ENCODE measurements around the gene HLX.

HLX gene

GRCh38 chr1:220882061-220882891 is 3.0 kb downstream of the HLX start:
- DNase-seq (ENCODE audit: low spot score): no peak

GRCh38 chr1:220884109-220884980 is 5.1 kb downstream of the HLX start:
- no peak for DNase-seq (ENCODE audit: low spot score)

GRCh38 chr1:220884981-220885918 is 6.0 kb downstream of the HLX start:
- DNase-seq (ENCODE audit: low spot score): no peak

DNA sequence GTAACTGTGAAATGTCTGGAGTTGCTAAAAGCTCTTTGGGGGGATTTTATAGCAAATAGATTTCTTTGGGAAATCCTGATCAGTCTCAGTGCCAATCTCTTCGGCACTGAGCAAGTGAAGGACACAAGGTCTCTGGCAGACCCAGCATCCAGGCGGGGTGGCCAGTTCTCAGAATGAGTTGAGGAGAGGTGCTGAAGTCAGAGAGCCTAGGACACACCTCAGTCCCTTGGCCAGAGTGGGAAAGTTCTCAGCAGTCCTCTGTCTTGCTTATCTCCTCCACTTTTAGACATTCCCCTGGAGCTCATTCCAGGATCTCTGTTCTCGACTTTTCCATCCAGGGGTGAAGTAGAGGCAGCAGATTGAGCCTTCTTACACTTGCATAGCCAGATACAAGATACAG is 6.7 kb downstream of the HLX start:
- DNase-seq (ENCODE audit: low spot score): no peak

DNA sequence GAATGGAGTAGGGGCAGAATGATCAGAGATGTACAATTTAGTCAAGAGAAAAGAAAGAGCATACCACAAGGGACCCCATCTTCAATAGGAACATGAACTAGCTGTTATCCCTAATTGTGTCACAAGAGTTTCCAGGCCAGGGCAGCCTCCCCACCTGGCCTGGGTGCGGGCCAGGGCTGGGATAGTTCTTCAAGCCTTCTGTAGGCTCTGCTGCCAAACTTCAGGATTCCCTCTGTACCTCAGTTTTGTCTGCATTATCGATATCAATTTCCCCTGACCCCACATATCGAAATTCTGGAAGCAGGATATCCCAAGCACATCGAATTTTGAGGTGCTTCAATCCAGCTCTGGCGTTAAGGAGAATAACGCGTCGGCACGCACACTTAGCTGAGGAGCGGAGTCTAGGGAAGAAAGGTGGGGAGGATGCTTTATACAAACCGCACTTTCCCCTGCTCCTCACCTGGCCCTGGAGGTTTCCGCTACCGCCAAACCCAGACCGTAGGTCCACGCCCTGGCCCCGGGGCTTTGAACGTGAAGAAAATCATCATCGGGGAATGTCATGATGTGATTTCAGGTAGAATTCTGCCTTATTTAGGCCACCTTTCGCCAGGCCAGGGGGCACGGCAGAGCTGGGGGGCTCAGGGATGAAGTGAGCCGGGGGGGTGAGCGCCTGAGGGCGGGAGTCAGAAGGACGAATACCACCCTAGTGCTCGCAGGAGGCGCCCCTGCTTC is 7.4 kb downstream of the HLX start:
- DNase-seq (ENCODE audit: low spot score): no peak

DNA sequence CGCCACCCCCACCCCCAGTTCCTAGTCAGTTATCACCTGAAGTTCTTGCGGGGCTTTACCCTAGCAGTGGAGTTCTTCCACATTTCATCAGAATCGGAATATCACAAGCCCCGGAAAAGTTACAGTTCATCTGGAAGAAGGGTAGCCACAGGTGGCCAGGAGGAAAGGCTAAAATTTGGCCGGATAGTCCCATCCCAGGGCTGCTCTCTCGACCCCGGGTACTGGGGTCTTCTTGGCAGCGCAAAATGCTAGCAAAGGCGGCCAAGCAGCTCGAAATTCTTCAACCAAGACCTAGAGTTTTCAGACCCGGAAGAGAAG is 7.9 kb downstream of the HLX start:
- DNase-seq (ENCODE audit: low spot score): no peak

DNA sequence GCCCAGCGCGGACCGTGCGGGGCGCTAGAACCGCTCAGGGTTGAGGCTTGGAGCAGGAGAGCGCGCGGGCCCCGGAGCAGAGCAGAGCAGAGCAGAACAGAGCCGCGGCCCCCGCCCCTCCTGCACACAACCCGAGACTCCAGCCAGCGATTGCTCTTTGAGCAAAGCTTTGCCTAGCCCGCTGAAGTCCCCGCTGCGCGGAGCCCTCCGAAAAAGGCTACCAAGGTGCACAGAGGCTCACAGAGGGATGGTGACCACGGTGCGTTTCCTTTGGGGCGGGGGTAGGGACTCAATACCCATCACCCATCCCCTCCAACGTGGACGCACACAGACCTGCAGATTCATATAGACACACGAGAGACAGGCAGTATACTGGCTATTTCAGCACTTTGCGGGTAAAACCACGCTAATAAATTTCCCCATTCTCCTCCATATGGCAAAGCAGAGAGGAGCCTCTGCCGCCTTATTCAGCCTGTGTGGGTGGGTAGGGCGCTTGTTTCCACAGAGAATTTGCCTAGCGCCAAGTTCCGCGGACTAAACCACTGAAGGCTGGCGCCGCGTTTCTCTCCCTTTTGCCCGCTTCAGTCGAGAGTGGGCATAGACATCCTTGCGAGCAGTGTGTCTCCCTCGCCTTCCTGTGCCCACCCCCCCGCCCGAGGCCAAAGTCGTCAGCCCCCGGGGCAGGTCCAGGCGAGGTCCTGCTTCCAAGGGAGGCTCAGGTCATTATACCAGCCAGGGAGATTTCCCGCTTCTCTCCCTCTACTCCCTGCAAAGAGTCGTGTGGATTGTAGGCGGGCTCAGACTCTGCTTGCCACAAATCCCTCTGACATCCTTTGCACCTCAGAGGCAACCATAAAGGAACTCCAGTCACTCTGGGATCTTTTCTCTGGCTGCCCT is 8.5 kb downstream of the HLX start:
- DNase-seq (ENCODE audit: low spot score): no peak

DNA sequence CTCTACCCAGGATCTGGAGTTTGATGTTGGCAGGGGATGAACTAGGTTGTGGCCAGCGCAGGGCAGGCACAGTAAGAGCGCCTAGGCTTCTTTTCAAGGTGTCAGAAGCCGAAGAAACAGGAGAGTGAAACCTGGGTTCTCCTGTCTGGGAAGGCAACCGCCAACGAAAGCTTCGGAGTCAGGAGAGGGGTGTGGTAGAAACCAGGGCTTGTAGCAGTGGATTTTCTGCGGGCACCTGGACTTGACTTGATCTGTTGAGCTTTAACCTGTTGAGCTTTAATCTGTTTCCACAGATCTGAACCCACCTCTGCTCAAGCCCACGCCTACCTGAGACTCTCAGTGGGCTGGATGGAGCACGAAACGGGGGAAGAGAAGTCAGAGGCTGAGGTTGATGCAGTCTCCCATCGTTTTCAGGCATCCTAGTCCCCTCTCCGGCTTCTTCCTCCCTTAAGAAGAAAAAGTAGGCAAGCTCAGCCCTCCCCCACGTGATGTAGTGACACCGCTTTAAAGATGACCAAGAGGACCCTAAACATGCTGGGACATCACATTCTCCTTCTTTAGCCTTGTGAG is 9.3 kb downstream of the HLX start:
- no peak for DNase-seq (ENCODE audit: low spot score)

DNA sequence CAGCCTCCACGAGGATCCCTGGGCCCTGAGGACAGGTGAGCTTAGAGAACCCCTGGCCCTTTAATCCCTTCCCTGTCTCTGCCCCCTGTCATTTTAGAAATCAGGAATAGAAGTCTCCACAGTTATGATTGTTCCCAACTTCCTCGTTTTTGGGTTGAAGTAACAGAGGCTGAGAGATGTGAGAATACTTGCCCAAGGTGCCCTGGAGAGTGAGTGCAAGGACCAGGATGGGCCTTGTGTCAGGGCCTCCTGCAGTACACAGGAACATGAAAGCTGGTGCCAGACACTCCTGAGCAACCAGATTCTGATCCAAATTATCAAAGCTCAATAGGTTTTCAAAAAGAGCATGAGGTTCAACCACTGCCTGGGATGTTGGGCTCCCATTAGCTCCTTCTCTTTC is 10.1 kb downstream of the HLX start:
- no peak for DNase-seq (ENCODE audit: low spot score)

DNA sequence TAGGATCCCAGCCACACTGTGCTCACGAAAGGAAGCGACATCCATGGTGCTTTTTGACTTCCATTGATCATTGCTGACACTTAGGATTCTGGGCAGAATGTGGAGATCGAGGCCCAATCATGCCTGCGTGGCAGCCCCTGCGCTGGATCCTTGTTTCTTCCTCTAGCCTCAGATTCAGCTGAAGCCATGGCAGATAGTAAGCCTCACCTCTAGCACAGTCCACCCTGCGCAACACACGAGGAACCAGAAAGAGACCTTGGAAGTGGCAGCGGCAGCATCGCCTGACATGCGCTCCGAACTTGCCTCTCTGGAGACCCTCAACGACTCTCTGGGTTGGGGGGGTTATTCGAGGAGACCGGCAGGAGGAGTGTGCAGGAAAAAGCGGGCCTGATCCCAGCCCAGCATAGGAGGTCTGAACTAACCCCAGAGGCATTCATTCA is 10.6 kb downstream of the HLX start:
- no peak for DNase-seq (ENCODE audit: low spot score)

GRCh38 chr1:220890602-220891001 is 11.4 kb downstream of the HLX start:
- no peak for DNase-seq (ENCODE audit: low spot score)

- DNase-seq (ENCODE audit: low spot score): no peak
Observed at GRCh38 chr1:220891224-220892085, 12.2 kb downstream of the HLX start.

DNA sequence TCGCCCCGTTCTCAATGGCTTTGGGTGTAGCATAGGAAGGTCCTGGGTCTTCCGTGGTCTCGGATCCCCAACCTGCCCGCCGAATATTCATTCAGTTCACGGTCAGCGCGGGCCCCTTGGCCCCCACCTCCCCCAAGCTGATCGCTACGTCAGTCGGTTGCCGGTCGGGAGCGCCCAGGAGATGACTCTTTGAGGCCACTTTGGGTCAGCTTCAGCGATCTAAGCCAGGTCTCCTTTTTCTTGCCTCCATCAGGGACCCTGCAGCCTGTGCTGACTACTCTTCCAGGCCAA is 12.8 kb downstream of the HLX start:
- no peak for DNase-seq (ENCODE audit: low spot score)

DNA sequence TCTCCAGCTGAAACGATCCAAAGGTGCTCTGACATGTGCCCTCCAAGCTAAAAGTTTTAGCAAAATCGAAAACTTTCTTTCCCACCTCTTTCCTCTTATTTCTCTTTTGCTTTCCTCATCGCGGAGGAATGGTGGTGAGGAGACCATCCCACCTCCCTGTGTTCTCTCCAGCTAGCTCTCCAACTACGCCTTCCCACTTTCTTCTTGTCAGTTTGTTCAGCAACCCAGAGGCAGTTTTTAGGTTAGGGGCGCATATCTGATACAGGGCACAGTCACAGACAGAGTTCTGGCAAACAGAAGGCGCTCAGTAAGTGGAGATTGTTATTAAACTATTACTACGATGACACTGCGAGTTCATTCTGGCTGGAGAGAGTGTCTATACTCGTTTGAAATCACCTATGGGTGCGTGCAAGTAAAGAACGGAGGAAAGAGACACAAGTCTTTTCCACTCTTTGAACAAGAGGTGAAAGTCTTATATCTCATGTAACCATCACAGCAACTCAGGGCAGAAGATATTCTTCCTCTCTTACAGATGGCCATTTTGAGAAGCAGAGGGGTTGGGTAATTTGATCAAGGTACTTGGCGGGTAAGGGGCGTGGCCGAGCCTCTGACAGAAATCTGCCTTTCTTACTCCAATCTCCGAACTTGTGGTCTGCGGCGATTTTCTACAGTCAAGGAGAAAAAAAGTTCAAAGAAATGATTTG is 13.9 kb downstream of the HLX start:
- DNase-seq (ENCODE audit: low spot score): no peak

GRCh38 chr1:220893701-220894024 is 14.4 kb downstream of the HLX start:
- no peak for DNase-seq (ENCODE audit: low spot score)

DNA sequence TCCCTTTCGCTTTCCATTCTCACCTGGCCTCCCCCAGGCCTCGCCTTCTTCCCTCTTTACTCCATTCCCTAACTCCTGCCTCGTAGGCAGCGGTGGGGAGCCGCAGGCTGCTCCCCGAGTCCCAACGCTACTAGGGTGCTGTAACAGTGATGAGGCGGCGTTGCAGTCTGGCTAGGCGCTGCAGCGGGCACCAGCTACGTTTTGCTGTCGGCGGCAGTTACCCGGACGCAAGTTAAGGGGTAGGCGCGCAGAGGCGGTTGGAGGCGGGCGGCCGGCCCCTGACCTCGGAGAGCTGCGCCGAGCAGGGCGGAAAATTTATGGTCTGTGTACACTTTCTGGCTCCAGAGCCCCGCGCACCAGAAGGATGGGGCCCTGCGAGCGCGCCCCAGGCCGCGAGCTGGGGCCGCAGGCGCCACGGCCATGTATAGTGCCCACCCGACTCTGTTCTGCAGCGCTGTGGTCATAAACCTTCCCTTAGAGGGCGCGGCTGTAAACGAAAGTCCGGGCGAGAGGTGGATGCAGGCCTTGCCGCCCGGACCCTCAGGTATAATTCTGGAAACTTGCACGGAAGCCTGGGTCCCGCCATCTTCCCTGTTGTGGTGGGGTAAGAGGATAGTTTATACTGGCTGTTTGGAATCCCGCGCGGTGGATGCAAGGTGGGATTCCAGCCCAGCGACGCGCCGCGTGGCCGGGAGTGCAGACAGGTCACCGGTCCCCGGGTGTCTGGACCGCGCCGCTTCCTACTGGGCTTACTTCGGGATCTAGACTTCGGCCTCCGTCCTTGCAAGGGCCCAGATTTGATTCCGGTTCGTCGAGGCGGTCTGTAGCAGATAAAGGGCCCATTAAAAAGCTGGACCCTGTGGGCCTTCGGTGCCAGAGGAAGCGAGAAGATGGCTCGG is 15.0 kb downstream of the HLX start:
- no peak for DNase-seq (ENCODE audit: low spot score)

DNA sequence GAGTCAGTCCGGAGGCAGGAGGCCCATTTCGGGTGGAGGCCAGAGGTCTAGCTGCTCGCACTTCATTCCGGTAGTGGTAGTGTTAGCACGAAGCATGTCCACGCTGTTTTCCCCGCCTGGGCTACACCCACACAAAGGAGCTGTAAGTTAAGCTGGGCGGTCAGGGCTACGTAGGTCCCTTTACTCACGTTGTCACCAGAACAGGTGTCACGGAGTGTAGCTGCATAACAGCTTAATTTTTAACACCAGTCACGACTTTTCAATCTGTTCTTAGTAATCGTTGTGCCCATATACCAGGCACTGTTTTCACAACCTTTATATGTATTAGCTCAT is 15.6 kb downstream of the HLX start:
- no peak for DNase-seq (ENCODE audit: low spot score)

- no peak for DNase-seq (ENCODE audit: low spot score)
Observed at GRCh38 chr1:220895412-220895946, 16.2 kb downstream of the HLX start.

All from hematopoietic multipotent progenitor cell treated with erythropoietin and hydrocortisone succinate and interleukin-3 and kit ligand, for 15 days (in vitro differentiated cells).